Keratinocyte (primary cell): ENCODE data around the gene AP3B1. TPM values are rescaled to one million over a fixed set of nuclear protein-coding genes. Genes with fewer than 3 reads are reported as not detected.

ENCODE experiments used
- DNase-seq: peaks from one replicate; pipeline ENCODE4 v3.0.0-alpha.2; 2011; ENCODE audit warnings: low read depth, missing footprints, low spot score
- FAIRE-seq: peaks from 2 replicates; lab custom pipeline; 2011; peaks lifted over from hg19 to GRCh38; lab: Jason Lieb, UNC
- H2AFZ ChIP-seq: 2 replicates; pipeline ENCODE4 v1.6.0; 2012; ENCODE audit warnings: low read length, control low read depth, inconsistent platforms; ENCODE audit not compliant: control insufficient read depth
- H3K27ac ChIP-seq: 2 replicates; pipeline ENCODE4 v1.5.1; 2011; ENCODE audit warnings: low read length; ENCODE audit not compliant: control insufficient read depth, insufficient read depth
- H3K27me3 ChIP-seq: 3 replicates; pipeline ENCODE4 v1.6.0; 2011; ENCODE audit warnings: low read length; ENCODE audit not compliant: control insufficient read depth, insufficient read depth; ENCODE audit errors: extremely low read depth
- H3K36me3 ChIP-seq, 2 experiments: 2 replicates in 1 of 2; 3 replicates in 1 of 2; pipeline ENCODE4 v1.5.1; 2011; ENCODE audit warnings: low read length in 2 of 2, mild to moderate bottlenecking in 1 of 2; ENCODE audit not compliant: control insufficient read depth in 2 of 2, insufficient read depth in 2 of 2; ENCODE audit errors: extremely low read depth in 1 of 2
- H3K4me1 ChIP-seq: 3 replicates; pipeline ENCODE4 v1.5.1; 2011; ENCODE audit warnings: low read length; ENCODE audit not compliant: control insufficient read depth, insufficient read depth; ENCODE audit errors: extremely low read depth
- H3K4me2 ChIP-seq: 3 replicates; pipeline ENCODE4 v1.6.0; 2011; ENCODE audit warnings: low read depth, low read length; ENCODE audit not compliant: control insufficient read depth, insufficient read depth; ENCODE audit errors: extremely low read depth
- H3K4me3 ChIP-seq, 3 experiments: fragments of 200-600 bp in 1 of 3; sonication (generic) in 1 of 3; 2 replicates in 2 of 3; 3 replicates in 1 of 3; pipeline ENCODE4 v1.5.1; 2011 to 2016; ENCODE audit warnings: low read length in 3 of 3, mild to moderate bottlenecking in 3 of 3, control low read depth in 2 of 3, inconsistent platforms in 1 of 3, low read depth in 1 of 3, mixed read lengths in 1 of 3, mixed run types in 1 of 3, moderate library complexity in 1 of 3; ENCODE audit not compliant: control insufficient read depth in 2 of 3, insufficient read depth in 2 of 3; ENCODE audit errors: extremely low read depth in 1 of 3
- H3K79me2 ChIP-seq: 2 replicates; pipeline ENCODE4 v1.6.0; 2012; ENCODE audit warnings: low read length; ENCODE audit not compliant: control insufficient read depth, insufficient read depth
- H3K9ac ChIP-seq: 3 replicates; pipeline ENCODE4 v1.6.0; 2011; ENCODE audit warnings: low read length; ENCODE audit not compliant: control insufficient read depth, insufficient read depth; ENCODE audit errors: extremely low read depth
- H3K9me1 ChIP-seq: 3 replicates; pipeline ENCODE4 v1.6.0; 2011; ENCODE audit warnings: low read length; ENCODE audit not compliant: control insufficient read depth, insufficient read depth; ENCODE audit errors: extremely low read depth
- H3K9me3 ChIP-seq: 2 replicates; pipeline ENCODE4 v1.5.1; 2012; ENCODE audit warnings: low read depth, low read length; ENCODE audit not compliant: control insufficient read depth
- H4K20me1 ChIP-seq: 3 replicates; pipeline ENCODE4 v1.6.0; 2011; ENCODE audit warnings: low read length; ENCODE audit not compliant: control insufficient read depth, insufficient read depth; ENCODE audit errors: extremely low read depth
- CTCF ChIP-seq, 3 experiments: IDR thresholded peaks in 1 of 3; conservative IDR thresholded peaks in 1 of 3; optimal IDR thresholded peaks in 1 of 3; 2 replicates in 2 of 3; 3 replicates in 1 of 3; pipeline versions ENCODE3 to v1.5.1; 2011; ENCODE audit warnings: low read length in 3 of 3, mild to moderate bottlenecking in 3 of 3, moderate library complexity in 2 of 3, control low read depth in 1 of 3, inconsistent platforms in 1 of 3; ENCODE audit not compliant: insufficient read depth in 2 of 3; ENCODE audit errors: extremely low read depth in 1 of 3
- EZH2 ChIP-seq: IDR thresholded peaks from one replicate; pipeline ENCODE4 v1.6.1; 2012; ENCODE audit warnings: inconsistent platforms, mild to moderate bottlenecking, low read length, moderate library complexity
- dilution Hi-C: fragments of 300-500 bp; cut with MboI; formaldehyde crosslinking; loops from one replicate; pipeline ENCODE4 v1.7.0; 2020; ENCODE audit warnings: low sequenced_read_pairs; ENCODE audit not compliant: extremely low pct_ligation_motif_present
- polyA plus RNA-seq, 5 experiments: library from polyadenylated mRNA; depleted of rRNA in 3 of 5; stranded (reverse) in 3 of 5; stranded (forward) in 1 of 5; unstranded in 1 of 5; fragments of >200 nt; gene quantifications; 1 replicate in 1 of 5; 2 replicates in 3 of 5; 3 replicates in 1 of 5; pipeline versions ENCODE4 v1.2.1 to v1.2.3, GENCODE V29; 2011 to 2012; ENCODE audit warnings: missing spikeins in 2 of 5, low read depth in 1 of 5, low replicate concordance in 1 of 5

The AP3B1 gene
- polyA plus RNA-seq, 1 donor (not counting 4 experiments of a cell fraction or from before 2014, with no cell fraction given), result 65.1 TPM

GRCh38 chr5:77957516-77957915, 337.0 kb downstream of the AP3B1 start:
- FAIRE-seq (no peak), DNase-seq (no peak)
- no peak overlapping the region for H3K4me2 ChIP-seq
- peaks cover 33% of the 10 kb centered on the region for H3K27me3 ChIP-seq
- H3K79me2 ChIP-seq, result no peaks in the 10 kb centered on the region
- H3K4me3 ChIP-seq, result peak overlapping the region in 1 of 3 experiments; percentile 8
- H3K9ac ChIP-seq, result no peak overlapping the region
- no peaks in the 10 kb centered on the region for H3K9me1 ChIP-seq
- no peak overlapping the region for H2AFZ ChIP-seq
- no peak overlapping the region for H3K27ac ChIP-seq
- H3K9me3 ChIP-seq, result no peaks in the 10 kb centered on the region
- no peaks in the 10 kb centered on the region for H3K36me3 ChIP-seq
- no peak for TF ChIP-seq CTCF (optimal IDR thresholded peaks at IDR 0.05 in 1 of 3, IDR thresholded peaks at IDR 0.05 in 1 of 3, conservative IDR thresholded peaks at IDR 0.05 in 1 of 3; ENCODE audit: extremely low read depth in 1 of 3, insufficient read depth in 2 of 3, low read length in 3 of 3)
- no peak for TF ChIP-seq EZH2
- H3K4me1 ChIP-seq, result no peaks in the 10 kb centered on the region
- dilution Hi-C loops, result no loop called here
- no peaks in the 10 kb centered on the region for H4K20me1 ChIP-seq

GRCh38 chr5:77957081-77957480, 337.4 kb downstream of the AP3B1 start:
- TF ChIP-seq EZH2, result no peak
- no peak for TF ChIP-seq CTCF (optimal IDR thresholded peaks at IDR 0.05 in 1 of 3, IDR thresholded peaks at IDR 0.05 in 1 of 3, conservative IDR thresholded peaks at IDR 0.05 in 1 of 3; ENCODE audit: extremely low read depth in 1 of 3, insufficient read depth in 2 of 3, low read length in 3 of 3)
- H3K4me1 ChIP-seq, result no peaks in the 10 kb centered on the region
- no peak overlapping the region for H3K4me3 ChIP-seq
- no peaks in the 10 kb centered on the region for H4K20me1 ChIP-seq
- no peaks in the 10 kb centered on the region for H3K9me3 ChIP-seq
- H3K27ac ChIP-seq, result no peak overlapping the region
- H2AFZ ChIP-seq, result no peak overlapping the region
- H3K9ac ChIP-seq, result no peak overlapping the region
- no peak overlapping the region for H3K4me2 ChIP-seq
- H3K27me3 ChIP-seq, result peaks cover 35% of the 10 kb centered on the region
- dilution Hi-C loops, result no loop called here
- DNase-seq, result no peak
- no peak for FAIRE-seq
- no peaks in the 10 kb centered on the region for H3K79me2 ChIP-seq
- H3K36me3 ChIP-seq, result no peaks in the 10 kb centered on the region
- no peaks in the 10 kb centered on the region for H3K9me1 ChIP-seq
